ENCODE measurements around the gene KATNAL2.

KATNAL2 gene

DNA sequence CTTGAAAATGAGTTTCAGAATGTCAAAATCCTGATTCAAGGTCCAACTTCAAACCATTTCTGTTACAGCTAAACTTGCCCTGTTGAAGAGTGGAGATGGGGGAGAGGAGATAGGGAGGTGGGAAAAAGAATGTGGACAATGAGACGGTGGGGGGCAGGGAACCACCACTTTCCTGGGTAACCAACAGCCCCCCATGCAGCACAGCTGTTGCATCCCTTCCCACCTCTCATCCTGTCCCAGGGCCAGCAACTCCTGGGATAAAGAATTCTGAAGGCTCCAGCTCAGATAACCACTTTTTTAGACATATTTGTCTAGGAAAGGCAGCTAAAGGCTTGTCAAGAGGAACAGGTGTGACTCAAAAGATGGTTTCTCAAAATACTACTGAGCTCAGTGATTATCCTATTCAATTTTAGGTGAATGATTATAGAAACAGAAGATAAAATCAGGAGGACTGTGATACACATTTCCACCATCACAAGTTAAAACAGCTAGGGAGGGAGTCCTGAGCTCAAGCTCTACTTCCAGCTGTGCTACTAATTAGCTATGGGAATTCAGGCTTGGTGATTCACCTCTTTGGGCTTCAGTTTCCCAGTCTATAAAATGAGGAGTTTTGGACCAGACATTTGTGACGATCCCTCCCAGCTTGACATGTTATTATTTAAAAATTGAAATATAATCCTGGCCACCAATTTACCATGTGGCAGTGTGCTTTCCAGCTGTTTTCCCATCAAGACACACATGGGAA lies 196.6 kb downstream of the KATNAL2 start:
- peak; percentile 2 for DNase-seq (ENCODE audit: low spot score)

GRCh38 chr18:47115205-47115604 lies 197.8 kb downstream of the KATNAL2 start:
- no peak for DNase-seq (ENCODE audit: low spot score)

GRCh38 chr18:47118981-47119380 lies 201.6 kb downstream of the KATNAL2 start:
- DNase-seq (ENCODE audit: low spot score): no peak

DNA sequence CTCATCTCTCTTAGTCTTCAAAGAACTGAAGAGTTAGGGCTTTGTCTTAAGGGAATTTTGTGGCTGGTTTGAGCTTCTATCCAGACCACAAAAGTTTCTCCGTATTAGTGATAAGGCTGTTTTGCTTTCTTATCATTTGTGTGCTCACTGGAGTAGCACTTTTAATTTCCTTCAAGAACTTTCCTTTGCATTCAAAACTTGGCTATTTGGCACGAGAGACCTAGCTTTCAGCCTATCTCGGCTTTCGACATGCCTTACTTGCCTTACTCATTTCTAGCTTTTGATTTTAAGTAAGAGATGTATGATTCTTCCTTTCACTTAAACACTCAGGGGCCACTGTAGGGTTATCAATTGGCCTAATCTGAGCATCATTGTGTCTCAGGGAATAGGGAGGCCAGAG lies 203.0 kb downstream of the KATNAL2 start:
- no peak for DNase-seq (ENCODE audit: low spot score)

DNA sequence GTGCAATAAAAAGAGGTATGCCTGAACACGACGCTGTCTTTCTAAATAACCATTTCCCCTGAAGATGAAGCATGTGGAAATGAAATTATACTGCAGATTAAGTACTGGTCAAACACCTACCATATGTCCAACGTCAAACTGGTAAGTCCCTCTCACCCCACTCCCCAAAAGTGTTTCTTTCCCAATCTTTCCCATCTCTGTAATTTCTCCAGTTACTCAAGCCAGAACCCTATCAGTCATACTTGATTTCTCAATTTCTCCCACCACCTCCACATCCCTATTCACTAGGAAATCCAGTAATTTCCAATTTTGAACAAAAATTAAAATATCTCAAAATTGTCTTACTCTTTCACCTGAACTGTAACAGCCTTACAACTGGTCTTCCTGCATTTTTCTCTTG lies 203.7 kb downstream of the KATNAL2 start:
- DNase-seq (ENCODE audit: low spot score): no peak

GRCh38 chr18:47141289-47141688 lies 223.9 kb downstream of the KATNAL2 start:
- DNase-seq (ENCODE audit: low spot score): no peak

GRCh38 chr18:47143153-47143552 lies 225.8 kb downstream of the KATNAL2 start:
- DNase-seq (ENCODE audit: low spot score): no peak

- no peak for DNase-seq (ENCODE audit: low spot score)
These were observed 226.6 kb downstream of the KATNAL2 start for GRCh38 chr18:47143899-47144485.

DNA sequence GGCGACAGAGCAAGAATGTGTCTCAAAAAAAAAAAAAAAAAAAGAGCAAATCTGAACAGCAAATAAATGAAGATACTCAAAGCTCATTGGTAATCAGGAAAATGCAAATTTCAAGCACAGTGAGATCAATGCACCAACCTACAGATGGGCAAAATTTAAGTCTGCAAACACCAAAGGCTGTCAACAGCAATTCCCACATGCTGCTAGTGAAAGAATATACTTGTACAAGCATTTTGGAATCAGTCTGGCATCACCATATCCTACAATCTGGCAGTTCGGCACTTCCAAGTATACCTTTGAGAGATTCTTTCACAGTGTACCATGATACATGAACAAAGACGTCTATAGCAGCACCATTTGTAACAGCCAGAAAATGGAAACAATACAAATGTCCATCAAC lies 228.8 kb downstream of the KATNAL2 start:
- no peak for DNase-seq (ENCODE audit: low spot score)

DNA sequence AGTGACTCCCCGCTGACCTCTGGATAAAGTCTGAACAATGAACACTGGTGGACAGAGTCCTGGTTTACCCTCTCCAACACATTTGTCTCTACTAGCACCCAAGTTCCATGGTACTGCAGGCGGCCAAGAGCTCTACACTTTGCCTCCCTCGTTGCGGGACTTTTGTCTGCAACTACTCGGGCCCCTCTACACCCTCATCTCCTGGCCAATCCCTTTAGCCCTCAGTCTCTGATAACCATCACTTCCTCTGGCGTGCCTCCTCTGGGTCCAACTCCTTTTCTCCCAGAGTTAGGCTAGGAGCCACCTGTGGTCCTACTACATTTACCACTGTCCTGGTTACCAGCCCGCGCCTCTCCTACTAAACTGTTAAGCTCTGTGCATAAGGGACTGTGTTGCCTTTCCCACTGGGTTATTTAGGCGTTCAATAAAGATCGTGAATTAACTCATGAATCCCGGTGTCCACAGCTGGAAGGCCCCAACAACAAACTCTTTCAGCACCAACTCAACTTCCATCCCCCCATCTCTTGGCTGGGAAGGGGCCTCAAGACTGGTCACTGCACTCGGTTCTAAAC lies 232.1 kb downstream of the KATNAL2 start:
- peak; percentile 23 for DNase-seq (ENCODE audit: low spot score)

GRCh38 chr18:47150029-47150823 lies 232.8 kb downstream of the KATNAL2 start, which contains the start of gene HDHD2:
Gene HDHD2, minus strand, starts transcription at chr18:47150500. Its CDS starts 14,061 bp downstream, at chr18:47136439.
- DNase-seq (ENCODE audit: low spot score): peak; percentile 83

DNA sequence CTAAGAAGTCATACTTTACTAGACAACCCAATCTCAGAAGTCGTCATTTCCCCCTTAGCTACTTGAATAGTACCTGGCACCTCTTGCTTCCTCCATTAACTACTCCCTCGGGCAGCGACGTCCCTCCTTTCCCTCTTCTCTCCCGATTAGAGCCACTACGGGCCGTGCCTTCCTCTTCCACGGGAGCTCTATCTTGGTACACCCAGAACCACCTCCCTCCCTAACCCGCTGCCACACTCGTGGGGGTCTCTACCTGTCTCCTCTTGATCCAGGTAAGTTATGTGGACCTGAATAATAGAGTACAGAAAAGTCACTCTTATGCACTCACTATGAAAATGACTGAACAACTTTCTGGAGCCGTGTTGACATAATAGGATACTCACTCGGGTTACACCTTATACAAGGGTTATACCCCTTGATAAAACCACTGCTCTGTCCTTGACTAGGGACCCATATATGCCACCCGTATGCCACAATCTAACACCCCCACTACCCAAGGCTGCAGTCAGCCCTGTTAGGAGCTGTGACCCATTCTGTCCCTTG lies 233.5 kb downstream of the KATNAL2 start:
- DNase-seq (ENCODE audit: low spot score): peak; percentile 3

DNA sequence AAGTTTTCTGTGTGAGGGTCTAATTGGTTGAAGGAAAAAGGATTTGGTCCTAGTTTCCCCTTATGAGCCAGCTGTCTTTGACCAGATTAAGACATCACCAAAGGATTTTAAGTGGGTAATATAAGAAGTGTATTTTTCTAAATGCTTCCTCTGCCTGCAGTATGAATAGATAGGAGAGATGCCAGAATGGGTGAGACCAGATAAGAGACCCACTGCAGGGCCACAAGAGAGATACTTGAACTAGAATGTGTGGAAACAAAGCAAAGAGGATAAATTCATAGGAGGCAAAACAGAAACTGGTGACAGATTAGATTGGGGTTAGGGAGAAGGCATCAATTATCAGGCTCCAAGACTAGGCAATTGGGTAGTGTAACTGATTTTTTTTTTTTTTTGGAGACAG lies 234.0 kb downstream of the KATNAL2 start:
- no peak for DNase-seq (ENCODE audit: low spot score)

All from kidney tubule cell (primary cell).